Osteoblast (primary cell): Measurements from ENCODE around the gene LIF. TPM values are rescaled to one million over a fixed set of nuclear protein-coding genes. Genes with fewer than 3 reads are reported as not detected.
A peak's percentile ranks its signal among the peaks of the same experiment; 100 is the strongest.

Experiments
- DNase-seq: peaks from one replicate; pipeline ENCODE4 v3.0.0; 2011; ENCODE audit warnings: low spot score, mixed read lengths; ENCODE audit not compliant: insufficient read length; ENCODE audit errors: missing footprints
- H2AFZ ChIP-seq: 2 replicates; pipeline ENCODE4 v1.6.0; 2011; ENCODE audit warnings: mild to moderate bottlenecking, low read length
- H3K27ac ChIP-seq: 2 replicates; pipeline ENCODE4 v1.5.1; 2011; ENCODE audit warnings: mild to moderate bottlenecking, low read depth, low read length, moderate library complexity
- H3K27me3 ChIP-seq: 2 replicates; pipeline ENCODE4 v1.6.0; 2012; ENCODE audit warnings: mild to moderate bottlenecking, control low read depth, inconsistent platforms, low read length, moderate library complexity; ENCODE audit not compliant: insufficient read depth
- H3K36me3 ChIP-seq: 2 replicates; pipeline ENCODE4 v1.5.1; 2011; ENCODE audit warnings: mild to moderate bottlenecking, low read length, control low read depth, moderate library complexity; ENCODE audit not compliant: insufficient read depth
- H3K4me1 ChIP-seq: 2 replicates; pipeline ENCODE4 v1.5.1; 2011; ENCODE audit warnings: mild to moderate bottlenecking, low read length, control low read depth, moderate library complexity; ENCODE audit not compliant: insufficient read depth
- H3K4me2 ChIP-seq: 2 replicates; pipeline ENCODE4 v1.6.0; 2011; ENCODE audit warnings: mild to moderate bottlenecking, low read length; ENCODE audit not compliant: insufficient read depth
- H3K4me3 ChIP-seq: fragments of 200-600 bp; sonication (generic); 3 replicates; pipeline ENCODE4 v1.5.1; 2012; ENCODE audit warnings: mild to moderate bottlenecking, low read length, inconsistent platforms; ENCODE audit not compliant: insufficient read depth
- H3K79me2 ChIP-seq: 2 replicates; pipeline ENCODE4 v1.6.0; 2012; ENCODE audit warnings: mild to moderate bottlenecking, low read length, control low read depth, inconsistent platforms; ENCODE audit not compliant: insufficient read depth
- H3K9me3 ChIP-seq: 2 replicates; pipeline ENCODE4 v1.5.1; 2011; ENCODE audit warnings: low read depth, low read length, control low read depth
- H4K20me1 ChIP-seq: 2 replicates; pipeline ENCODE4 v1.6.0; 2012; ENCODE audit warnings: mild to moderate bottlenecking, low read length, control low read depth; ENCODE audit not compliant: insufficient read depth
- total RNA-seq: library from RNA; depleted of rRNA; stranded (reverse); fragments of >200 nt; gene quantifications from 2 replicates; pipeline ENCODE4 v1.2.3, GENCODE V29; 2012
- TF ChIP-seq, protein P1 (sequence below): IDR thresholded peaks from 2 replicates; pipeline ENCODE4 v1.5.1; 2011; ENCODE audit warnings: mild to moderate bottlenecking, low read depth, low read length, moderate library complexity; ENCODE audit errors: extremely low read depth

LIF gene
- total RNA-seq, 1 donor, result 3.3 TPM

DNA sequence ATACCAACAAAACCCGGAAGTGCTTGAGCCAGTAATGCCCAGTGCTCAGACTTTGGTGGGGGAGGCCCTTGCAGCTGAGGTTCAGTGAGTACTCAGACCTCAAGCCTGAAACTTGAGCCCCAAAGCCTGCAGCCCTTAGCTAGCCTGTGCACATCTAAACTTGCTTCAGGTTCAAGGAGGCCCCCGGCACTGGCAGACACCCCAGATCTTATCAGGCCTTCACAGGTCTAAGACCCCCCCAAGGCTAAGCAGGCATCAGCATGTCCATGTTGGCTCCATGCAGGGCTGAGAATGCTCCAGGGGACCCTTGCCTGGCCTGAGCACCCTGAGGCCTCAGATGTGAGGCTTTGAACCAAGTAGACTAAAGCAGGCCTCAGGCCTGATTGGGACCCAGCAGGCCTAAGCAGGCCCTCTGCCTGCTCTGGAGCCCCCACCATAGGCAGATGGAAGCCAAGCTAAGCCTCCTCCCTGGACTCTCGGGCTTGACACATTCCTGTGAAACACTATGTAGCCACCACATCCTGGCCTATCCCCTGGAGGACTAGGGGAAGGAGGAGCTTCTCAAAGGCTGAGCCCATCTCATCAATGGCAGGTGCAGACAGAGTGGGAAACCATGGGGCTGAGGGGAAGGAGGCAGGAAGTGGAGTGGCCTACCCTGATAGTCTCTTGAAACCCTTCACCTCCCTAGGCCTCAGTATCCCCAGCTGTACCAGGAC, 43.9 kb upstream of the LIF start:
- Histone ChIP-seq H2AFZ (no peak overlapping the region), H4K20me1 (peaks cover 25% of the 10 kb centered on the region), H3K4me2 (peak overlapping the region; percentile 84), H3K9me3 (no peaks in the 10 kb centered on the region), H3K4me1 (peaks cover 27% of the 10 kb centered on the region), H3K36me3 (peaks cover 29% of the 10 kb centered on the region), H3K4me3 (peak overlapping the region; percentile 90), H3K27ac (peak overlapping the region; percentile 6), H3K79me2 (no peaks in the 10 kb centered on the region), H3K27me3 (no peaks in the 10 kb centered on the region)
- TF ChIP-seq, protein P1, sequence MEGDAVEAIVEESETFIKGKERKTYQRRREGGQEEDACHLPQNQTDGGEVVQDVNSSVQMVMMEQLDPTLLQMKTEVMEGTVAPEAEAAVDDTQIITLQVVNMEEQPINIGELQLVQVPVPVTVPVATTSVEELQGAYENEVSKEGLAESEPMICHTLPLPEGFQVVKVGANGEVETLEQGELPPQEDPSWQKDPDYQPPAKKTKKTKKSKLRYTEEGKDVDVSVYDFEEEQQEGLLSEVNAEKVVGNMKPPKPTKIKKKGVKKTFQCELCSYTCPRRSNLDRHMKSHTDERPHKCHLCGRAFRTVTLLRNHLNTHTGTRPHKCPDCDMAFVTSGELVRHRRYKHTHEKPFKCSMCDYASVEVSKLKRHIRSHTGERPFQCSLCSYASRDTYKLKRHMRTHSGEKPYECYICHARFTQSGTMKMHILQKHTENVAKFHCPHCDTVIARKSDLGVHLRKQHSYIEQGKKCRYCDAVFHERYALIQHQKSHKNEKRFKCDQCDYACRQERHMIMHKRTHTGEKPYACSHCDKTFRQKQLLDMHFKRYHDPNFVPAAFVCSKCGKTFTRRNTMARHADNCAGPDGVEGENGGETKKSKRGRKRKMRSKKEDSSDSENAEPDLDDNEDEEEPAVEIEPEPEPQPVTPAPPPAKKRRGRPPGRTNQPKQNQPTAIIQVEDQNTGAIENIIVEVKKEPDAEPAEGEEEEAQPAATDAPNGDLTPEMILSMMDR, result no peak
- peak; percentile 95 for DNase-seq

DNA sequence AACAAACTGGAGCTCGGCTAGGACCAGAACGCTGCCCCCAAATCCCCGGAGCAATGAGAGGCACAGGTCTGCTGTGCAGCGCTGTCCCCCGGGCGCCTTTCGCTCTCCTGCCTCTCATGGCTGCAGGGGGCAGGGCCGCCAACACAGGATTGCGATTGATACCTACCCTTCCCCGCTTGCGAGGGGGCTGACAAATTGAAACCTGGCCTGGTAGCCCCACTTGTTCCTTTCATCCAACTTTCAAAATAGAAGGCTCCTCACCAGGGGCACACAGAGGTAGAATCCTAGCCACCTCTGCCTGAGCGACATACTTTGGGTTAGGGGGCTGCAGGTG, 43.4 kb upstream of the LIF start:
- H2AFZ ChIP-seq, result no peak overlapping the region
- H3K27ac ChIP-seq, result peak overlapping the region; percentile 6
- no peak for DNase-seq
- no peaks in the 10 kb centered on the region for H3K27me3 ChIP-seq
- TF ChIP-seq, protein P1, result no peak
- no peaks in the 10 kb centered on the region for H3K79me2 ChIP-seq
- H3K4me1 ChIP-seq, result peaks cover 27% of the 10 kb centered on the region
- peak overlapping the region; percentile 90 for H3K4me3 ChIP-seq
- peaks cover 25% of the 10 kb centered on the region for H4K20me1 ChIP-seq
- H3K9me3 ChIP-seq, result no peaks in the 10 kb centered on the region
- peak overlapping the region; percentile 84 for H3K4me2 ChIP-seq
- H3K36me3 ChIP-seq, result peaks cover 27% of the 10 kb centered on the region

DNA sequence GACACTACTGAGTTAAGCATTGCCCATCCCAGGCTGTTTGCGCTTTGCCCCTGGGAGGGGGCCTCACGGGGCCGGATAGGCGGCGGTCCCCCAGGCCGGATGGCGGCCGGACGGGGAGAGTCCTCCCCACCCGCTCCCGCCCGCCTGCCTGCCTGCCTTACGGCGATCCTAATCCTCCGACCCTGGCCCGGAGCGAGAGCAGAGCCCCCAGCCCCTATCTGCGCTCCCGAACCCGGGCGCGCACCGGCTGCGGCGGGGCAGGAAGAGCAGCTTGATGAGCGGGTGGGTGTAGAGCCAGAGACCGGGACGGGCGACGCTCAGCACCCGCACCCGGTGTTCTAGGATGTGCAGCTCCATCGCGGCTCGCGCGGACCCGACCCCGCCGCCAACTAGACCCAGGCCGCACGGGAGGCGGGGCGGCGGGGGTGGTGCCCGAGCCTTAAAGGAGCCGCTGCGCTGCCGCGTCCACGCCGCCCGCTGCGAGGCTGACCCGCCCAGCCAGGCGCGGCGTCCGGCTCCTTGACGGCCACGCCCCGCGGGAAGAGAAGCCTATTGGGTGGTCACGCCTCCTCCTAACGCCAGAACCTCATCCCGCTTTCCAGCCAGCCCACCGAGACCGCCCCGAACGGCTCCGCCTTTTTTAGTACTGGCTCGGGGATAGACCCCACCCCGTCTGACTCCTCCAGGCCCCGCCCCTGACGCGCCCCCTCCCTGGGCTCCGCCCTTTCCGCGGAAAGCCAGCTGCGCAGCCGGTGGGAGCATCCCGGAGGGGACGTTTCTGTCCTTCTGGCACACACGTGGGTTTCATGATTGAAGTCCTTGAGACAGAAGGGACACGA, 42.8 kb upstream of the LIF start, which contains the start of gene CASTOR1:
TSS of gene CASTOR1 (minus strand) at position 365 of the 839 bp plus-strand sequence. CDS start at position 357, 8 bp downstream.
- peak within 1 kb of the TSS; percentile 84 for H3K4me2 ChIP-seq
- DNase-seq, result peak; percentile 100
- H3K4me3 ChIP-seq, result peak within 1 kb of the TSS; percentile 90
- peaks cover 27% of the 10 kb centered on the region for H3K4me1 ChIP-seq
- peak within 1 kb of the TSS; percentile 35 for H2AFZ ChIP-seq
- peaks cover 24% of the 10 kb centered on the region for H3K36me3 ChIP-seq
- H3K27ac ChIP-seq, result peak within 1 kb of the TSS; percentile 48
- H3K9me3 ChIP-seq, result no peaks in the 10 kb centered on the region
- H3K27me3 ChIP-seq, result no peaks in the 10 kb centered on the region
- TF ChIP-seq, protein P1, result no peak
- peaks cover 22% of the 10 kb centered on the region for H4K20me1 ChIP-seq
- no peaks in the 10 kb centered on the region for H3K79me2 ChIP-seq
